NOMO-1 treated with DMSO at 0.1 percent for 48 hours (cell line): ENCODE measurements around the gene USP50.

ENCODE experiments used
- DNase-seq: peaks from one replicate; lab custom pipeline; 2025; ENCODE audit not compliant: unreplicated experiment; lab: John Stamatoyannopoulos, UW

Gene USP50

DNA sequence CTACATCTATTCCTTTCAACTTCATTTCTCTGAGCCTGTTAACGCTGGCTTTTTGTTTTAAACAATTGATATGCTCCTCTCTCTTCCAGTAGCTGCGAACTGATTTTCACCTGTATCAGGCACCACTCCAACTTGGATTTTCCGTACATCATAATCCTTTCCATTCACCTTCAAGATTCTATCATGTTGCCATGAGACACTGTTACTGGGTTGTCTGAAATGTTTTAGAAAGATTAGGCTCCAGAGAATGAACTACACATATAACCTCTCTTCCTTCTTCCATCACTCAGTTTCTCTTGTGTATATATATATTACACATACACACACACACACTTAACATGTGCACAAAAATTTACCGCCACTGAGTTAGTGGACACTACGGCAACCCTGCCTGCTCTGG is at the start of gene USP50:
TSS of gene USP50 (minus strand) at position 101 of the 400 bp plus-strand sequence. CDS start 141 bp downstream, outside the sequence.
- DNase-seq: no peak

- DNase-seq: no peak
Observed at GRCh38 chr15:50594311-50594710, 47.8 kb upstream of the USP50 start.

GRCh38 chr15:50593761-50594160 is 47.3 kb upstream of the USP50 start:
- no peak for DNase-seq

DNA sequence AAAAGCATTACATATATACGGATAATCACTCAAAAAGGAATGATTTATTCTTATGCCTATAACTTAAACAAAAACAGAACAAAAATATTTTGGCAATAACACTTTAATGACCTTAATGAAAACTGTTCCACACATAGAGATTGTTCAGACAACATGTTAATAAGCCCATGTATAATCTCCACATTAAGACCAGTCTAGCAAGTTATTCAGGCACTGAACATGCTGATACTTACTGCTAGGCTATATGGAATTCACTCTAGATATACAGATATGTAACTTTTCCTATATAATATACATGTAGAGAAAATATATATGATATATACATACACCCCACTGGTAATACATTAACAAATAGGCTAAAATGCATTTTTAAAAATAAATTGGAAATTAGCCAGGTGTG is 43.8 kb upstream of the USP50 start:
- DNase-seq: no peak

DNA sequence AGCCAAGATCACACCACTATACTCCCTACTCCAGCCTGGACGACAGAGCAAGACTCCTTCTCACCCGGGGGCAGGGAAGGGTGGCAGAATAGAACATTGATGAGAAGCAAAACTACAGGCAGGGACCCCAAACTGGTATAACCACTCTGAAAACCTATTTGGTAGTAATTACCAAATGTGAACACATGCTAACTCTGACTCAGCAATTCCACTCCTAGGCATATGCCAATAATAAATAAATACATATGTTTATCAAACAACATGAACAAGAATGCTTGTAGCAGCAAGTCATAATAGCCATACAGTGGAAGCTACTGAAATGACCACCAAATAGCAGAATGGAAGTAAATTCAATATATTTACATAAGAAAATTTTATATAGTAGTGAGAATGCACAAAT is 31.0 kb upstream of the USP50 start:
- DNase-seq: no peak

- peak; percentile 7 for DNase-seq
Observed at GRCh38 chr15:50576166-50576565, 29.7 kb upstream of the USP50 start.

GRCh38 chr15:50573842-50574241 is 27.4 kb upstream of the USP50 start:
- peak; percentile 2 for DNase-seq

DNA sequence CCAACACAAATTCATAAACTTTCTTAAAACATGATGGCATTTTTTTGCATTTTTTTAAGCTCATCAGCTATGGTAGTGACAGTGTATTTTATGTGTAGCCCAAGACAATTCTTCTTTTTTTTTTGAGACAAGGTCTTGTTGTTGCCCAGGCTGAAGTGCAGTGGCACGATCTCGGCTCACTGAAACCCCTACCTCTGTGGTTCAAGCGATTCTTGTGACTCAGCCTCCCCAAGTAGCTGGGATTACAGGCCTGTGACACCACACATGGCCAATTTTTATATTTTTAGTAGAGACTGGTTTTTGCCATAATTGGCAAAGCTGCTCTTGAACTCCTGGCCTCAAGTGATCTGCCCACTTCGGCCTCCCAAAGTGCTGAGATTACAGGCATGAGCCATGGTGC is 17.3 kb upstream of the USP50 start:
- no peak for DNase-seq

GRCh38 chr15:50562735-50563640 is 16.5 kb upstream of the USP50 start:
- no peak for DNase-seq

GRCh38 chr15:50558012-50558411 is 11.5 kb upstream of the USP50 start:
- no peak for DNase-seq

DNA sequence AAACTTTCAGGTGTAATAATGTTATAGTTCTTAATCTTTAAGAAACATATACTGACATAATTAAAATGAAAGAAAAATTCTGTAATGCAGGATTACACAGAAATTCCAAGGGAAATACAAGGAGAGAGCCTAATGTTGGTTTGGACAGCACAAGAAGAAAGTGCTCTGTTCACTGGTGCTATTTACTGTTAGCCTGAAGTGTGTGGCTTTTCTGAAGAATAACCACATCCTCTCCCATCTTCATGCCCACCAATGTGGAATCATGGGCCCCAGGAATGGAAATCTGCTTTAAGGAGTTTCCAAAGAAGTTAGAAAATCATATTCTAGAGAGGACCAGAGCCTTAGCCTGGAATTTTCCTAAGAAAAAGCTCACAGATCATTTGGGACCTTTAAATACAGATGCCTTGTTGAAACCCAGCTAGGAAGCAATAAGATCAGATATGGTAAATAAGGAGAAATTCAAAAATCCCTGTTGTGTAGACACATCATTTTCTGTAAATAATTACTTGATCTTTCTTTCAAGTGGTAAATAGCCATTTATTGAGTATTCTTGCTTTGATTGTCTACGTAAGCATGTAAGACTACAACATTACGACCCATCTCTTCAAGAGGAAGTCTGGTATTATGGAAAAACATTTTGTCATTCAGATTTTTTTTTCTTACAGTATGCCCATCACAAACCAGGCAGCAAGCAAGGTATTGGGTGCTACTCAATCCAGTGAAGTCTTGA is 10.3 kb upstream of the USP50 start:
- DNase-seq: no peak

- DNase-seq: no peak
Observed at GRCh38 chr15:50552238-50552637, 5.8 kb upstream of the USP50 start.

- DNase-seq: no peak
Observed at GRCh38 chr15:50549326-50549725, 2.9 kb upstream of the USP50 start.

DNA sequence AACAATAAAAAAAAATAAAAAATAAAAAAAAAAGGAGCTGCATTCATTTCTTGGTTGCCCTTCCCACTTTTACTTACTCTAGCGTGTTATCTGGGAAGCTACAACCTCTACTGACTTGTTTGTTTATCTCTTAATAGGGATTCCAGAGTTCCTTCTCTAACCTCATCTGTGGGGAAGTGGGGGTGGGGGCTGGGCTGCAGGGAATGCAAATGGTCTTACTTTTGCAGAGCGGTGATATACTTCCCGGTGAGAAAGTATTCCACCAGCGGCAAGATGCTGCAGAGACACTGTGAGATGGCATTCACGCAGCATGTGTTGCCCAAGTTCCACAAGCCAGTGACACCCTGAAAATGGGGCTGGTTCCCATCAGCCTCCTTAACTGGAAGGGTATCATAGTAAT is 2.1 kb downstream of the USP50 start:
- no peak for DNase-seq

DNA sequence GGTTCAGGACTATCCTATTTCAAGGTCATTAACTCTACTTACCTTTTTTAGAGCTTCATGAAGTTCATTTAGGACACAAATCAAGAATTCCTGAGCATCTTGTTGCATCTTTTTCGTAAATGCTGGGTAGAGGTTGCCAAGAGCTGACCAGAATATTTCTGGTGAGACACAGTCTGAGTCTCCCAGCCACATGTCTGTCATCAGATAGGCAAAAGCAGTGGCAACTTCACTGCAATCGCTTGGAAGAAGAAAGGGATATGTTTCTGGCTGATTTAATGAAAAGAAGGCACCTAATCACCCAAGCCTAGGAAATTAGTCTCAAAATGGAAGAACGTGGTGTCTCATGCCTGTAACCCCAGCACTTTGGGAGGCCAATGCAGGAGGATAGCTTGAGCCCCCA is 2.9 kb downstream of the USP50 start:
- DNase-seq: no peak

DNA sequence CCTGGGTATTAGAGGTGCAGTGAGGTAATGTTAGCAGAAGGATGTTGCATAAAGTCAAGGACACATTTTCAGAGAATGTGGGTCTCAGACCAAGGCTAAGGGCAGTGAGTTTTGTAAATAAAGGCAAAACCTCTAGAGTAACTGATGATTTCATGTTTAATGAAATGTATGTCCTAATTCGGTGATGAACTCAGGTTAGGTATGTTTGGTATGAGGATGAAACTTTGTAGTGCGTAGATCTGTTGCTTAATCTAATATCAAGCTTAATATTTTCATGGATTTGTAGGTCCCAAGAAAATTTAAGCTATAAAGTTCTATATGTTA is 3.6 kb downstream of the USP50 start:
- no peak for DNase-seq

DNA sequence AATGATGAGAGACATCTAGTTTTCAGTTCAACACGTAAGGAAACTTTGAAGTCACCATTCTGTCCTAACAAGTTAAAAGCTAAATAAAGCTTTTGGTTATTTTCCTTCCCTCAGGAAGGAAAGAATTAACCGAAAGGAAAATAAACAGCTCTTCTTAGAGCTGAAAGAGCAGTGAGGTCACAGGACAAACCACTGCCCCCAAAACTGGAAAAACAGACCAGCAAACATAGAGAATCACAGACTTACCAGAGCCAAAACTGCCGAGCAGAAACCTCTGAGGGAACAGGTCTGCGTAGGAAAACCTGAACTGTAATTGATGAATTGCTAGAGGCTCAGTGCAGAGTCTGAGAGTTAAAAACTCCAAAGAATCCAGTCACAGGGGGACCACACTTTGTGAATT is 14.7 kb downstream of the USP50 start:
- no peak for DNase-seq

GRCh38 chr15:50531163-50531562 is 15.3 kb downstream of the USP50 start:
- DNase-seq: no peak

DNA sequence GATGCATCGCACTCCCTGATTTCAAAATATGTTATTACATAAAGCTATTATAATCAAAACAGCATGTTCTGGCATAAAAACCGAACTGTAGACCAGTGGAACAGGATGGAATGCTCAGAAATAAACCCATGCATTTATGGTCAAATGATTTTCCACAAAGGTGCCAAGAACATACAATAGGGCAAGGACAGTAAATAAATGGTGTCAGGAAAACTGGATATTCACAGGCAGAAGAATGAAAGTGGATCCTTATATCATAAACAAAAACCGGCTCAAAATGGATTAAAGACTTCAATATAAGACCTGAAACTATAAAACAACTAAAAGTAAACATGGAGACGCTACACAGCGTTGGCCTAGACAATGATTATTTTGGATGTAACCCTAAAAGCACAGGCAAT is 22.6 kb downstream of the USP50 start:
- DNase-seq: no peak

GRCh38 chr15:50519740-50520425 is 26.6 kb downstream of the USP50 start:
- no peak for DNase-seq

DNA sequence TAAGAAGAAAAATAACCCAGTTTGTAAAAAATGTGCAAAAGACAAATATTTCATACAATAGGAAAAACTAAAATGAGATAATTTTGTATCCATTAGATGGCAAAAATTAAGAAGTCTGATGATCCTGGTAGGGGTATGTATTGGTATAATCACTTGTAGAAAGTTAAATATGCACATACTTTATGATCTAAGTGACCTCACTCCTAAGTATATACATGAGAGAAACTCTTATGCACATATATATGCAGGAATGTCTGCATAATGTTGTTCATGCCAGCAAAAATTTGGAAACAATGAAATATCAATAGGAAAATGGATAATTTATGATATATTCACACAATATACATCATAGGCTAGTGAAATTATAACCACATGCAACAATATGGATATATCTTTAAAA is 33.5 kb downstream of the USP50 start:
- DNase-seq: no peak

DNA sequence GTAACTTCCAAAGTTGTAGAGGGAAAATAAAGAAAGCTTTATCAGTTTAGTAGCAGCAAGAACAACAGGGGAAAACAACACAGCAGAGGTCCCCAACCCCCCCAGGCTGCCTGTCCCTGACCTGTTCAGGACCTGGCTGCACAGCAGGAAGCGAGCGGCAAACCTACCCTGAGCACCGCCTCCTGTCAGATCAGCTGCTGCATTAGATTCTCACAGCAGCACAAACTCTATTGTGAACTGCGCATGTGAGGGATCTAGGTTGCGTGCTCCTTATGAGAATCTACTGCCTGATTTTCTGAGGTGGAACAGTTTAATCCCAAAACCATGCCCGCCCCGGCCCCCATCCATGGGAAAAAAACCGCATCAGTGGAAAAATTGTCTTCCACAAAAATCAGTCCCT is 40.3 kb downstream of the USP50 start:
- DNase-seq: no peak
